ENCODE data around the gene KRTAP10-6. TPM values are rescaled to one million over a fixed set of nuclear protein-coding genes. Genes with fewer than 3 reads are reported as not detected.

Gene KRTAP10-6
- total RNA-seq, 2 donors from 2014 or later = not detected

GRCh38 chr21:44618504-44618903, 26.2 kb upstream of the KRTAP10-6 start:
- Histone ChIP-seq H3K4me3 (no peak overlapping the region), H3K36me3 (no peaks in the 10 kb centered on the region), H3K4me1 (no peaks in the 10 kb centered on the region), H3K27ac (no peak overlapping the region), H3K27me3 (no peaks in the 10 kb centered on the region), H3K9me3 (peaks cover 0 to 6% of the 10 kb centered on the region in 2 donors)
- peak; percentile 58 for DNase-seq (ENCODE audit: low spot score)
- peak in 1 of 2 donors; percentile 37 for TF ChIP-seq CTCF (IDR thresholded peaks at IDR 0.05)

GRCh38 chr21:44617071-44617501, 24.8 kb upstream of the KRTAP10-6 start:
- TF ChIP-seq CTCF (IDR thresholded peaks at IDR 0.05) = no peak
- DNase-seq (ENCODE audit: low spot score) = peak; percentile 53

GRCh38 chr21:44616591-44616926, 24.3 kb upstream of the KRTAP10-6 start:
- H3K27me3 ChIP-seq = no peaks in the 10 kb centered on the region
- H3K9me3 ChIP-seq = no peaks in the 10 kb centered on the region
- no peak overlapping the region for H3K4me3 ChIP-seq
- H3K36me3 ChIP-seq = no peaks in the 10 kb centered on the region
- H3K4me1 ChIP-seq = no peaks in the 10 kb centered on the region
- no peak overlapping the region for H3K27ac ChIP-seq
- DNase-seq (ENCODE audit: low spot score) = peak; percentile 26
- no peak for TF ChIP-seq CTCF (IDR thresholded peaks at IDR 0.05)

More at GRCh38 chr21:44617071-44617501, 24.8 kb upstream of the KRTAP10-6 start:
- no peaks in the 10 kb centered on the region for H3K9me3 ChIP-seq
- no peak overlapping the region for H3K4me3 ChIP-seq
- H3K27me3 ChIP-seq = no peaks in the 10 kb centered on the region
- H3K36me3 ChIP-seq = no peaks in the 10 kb centered on the region
- H3K4me1 ChIP-seq = no peaks in the 10 kb centered on the region
- no peak overlapping the region for H3K27ac ChIP-seq

GRCh38 chr21:44615911-44616590, 23.7 kb upstream of the KRTAP10-6 start:
- Histone ChIP-seq H3K27ac (no peak overlapping the region), H3K36me3 (no peaks in the 10 kb centered on the region), H3K27me3 (no peaks in the 10 kb centered on the region), H3K4me3 (no peak overlapping the region), H3K9me3 (no peaks in the 10 kb centered on the region), H3K4me1 (no peaks in the 10 kb centered on the region)
- TF ChIP-seq CTCF (IDR thresholded peaks at IDR 0.05) = no peak
- peak; percentile 34 for DNase-seq (ENCODE audit: low spot score)

GRCh38 chr21:44615466-44615865, 23.2 kb upstream of the KRTAP10-6 start:
- TF ChIP-seq CTCF (IDR thresholded peaks at IDR 0.05) = no peak
- Histone ChIP-seq H3K27ac (no peak overlapping the region), H3K36me3 (no peaks in the 10 kb centered on the region), H3K9me3 (peaks cover 0 to under 1% of the 10 kb centered on the region in 2 donors), H3K4me3 (no peak overlapping the region), H3K27me3 (no peaks in the 10 kb centered on the region), H3K4me1 (no peaks in the 10 kb centered on the region)
- DNase-seq (ENCODE audit: low spot score) = peak; percentile 30

GRCh38 chr21:44614961-44615391, 22.7 kb upstream of the KRTAP10-6 start:
- no peak overlapping the region for H3K4me3 ChIP-seq
- no peak for TF ChIP-seq CTCF (IDR thresholded peaks at IDR 0.05)
- no peaks in the 10 kb centered on the region for H3K36me3 ChIP-seq
- H3K9me3 ChIP-seq = peaks cover 3 to 5% of the 10 kb centered on the region in 2 donors
- DNase-seq (ENCODE audit: low spot score) = peak; percentile 47
- H3K27ac ChIP-seq = no peak overlapping the region
- no peaks in the 10 kb centered on the region for H3K4me1 ChIP-seq
- H3K27me3 ChIP-seq = no peaks in the 10 kb centered on the region
